ENCODE results near the gene JOSD2.

The JOSD2 gene

DNA sequence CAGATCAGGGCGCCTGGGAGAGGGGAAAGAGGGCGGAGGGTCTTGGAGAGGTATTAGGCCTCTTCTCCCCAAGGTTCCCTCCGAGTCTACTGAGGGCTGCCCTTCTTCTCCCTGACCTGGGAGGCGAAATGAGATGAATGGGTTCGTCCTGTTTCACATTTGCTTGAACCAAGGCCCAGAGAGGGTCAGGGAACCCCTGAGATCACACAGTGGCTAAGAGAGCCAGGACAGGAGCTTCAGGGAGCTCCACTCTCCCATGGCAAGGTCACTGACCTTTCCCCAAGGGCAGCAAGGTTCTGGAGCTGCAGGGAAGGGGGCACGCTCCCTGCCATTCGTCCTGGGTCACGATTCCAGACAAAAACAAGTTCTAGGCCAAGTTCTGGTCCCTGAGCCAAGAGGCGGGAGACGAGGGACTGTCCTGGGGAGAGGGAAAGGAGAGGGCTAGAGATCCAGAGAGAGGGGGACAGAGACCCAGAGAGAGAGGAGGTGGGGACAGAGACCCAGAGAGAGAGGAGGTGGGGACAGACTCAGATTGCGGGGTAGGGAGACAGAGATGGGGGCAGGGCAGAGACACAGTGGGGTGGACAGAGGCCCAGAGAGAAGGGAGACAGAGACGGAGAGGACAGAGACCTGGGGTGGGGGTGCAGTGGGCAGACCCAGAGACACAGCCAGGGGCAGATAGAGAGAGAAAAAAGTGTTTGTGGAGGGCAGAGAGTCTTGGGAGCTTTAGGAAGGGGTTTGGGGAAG is 2.2 kb upstream of the JOSD2 start:
- no peak for DNase-seq

DNA sequence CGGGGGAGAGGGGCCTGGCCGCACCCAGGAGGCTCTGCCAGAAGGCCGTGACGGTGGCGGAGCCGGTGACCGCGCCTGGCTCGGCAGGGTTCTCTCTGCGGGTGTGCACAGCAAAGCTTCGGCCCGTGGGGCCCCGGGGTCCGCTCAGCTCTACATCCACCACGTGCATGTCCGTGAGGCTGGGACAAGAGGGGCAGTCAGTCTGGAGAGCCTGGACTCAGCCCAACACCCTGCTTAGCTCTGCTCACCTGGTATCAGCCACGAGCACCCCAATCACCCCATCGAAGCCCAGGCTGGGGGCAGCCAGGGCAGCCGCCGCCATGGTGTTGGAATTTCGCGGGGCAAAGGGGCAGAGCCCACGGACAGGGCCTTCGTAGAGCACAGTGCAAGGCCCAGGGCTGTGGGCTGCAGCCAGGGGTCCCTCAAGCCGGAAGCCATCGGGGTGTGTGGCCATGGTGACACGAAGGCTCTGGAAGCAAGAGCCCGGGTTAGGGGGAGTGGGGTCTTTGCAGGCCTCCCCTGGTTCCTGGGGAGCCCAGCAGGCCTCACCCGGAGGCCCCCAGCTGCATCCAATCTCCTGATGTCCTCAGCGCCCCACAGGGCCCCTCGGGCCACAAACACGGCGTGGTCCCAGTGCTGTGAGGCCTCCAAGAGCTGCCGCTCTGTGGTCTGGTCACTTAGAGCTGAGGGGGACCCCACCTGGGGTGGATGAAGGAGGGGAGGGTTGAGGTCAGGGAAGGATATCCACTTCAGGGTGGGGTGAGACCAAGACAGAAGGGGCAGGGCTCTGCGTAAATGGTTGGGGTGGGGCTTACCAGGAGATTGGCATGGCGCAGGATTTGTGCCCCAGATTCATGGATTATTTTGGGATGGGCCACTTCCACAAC is 1.4 kb upstream of the JOSD2 start:
- DNase-seq = no peak

DNA sequence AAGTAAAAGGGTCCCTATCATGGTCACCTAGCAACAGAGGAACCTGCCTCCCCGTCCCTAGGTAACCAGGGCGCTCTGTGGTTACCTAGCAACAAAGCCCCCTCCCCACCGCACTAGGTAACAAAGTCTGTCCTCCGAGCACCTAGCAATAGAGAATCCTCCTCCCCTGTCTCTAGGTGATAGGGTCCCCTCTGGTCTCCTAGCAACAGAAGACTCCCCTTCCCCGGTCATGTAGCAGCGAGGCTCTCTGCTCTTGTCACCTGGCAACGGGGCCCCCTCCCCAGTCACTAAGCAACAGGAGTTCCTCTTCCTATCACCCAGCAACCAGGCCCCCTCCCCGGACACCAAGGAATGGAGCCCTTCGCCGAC is 307 bp downstream of the JOSD2 start:
- DNase-seq = no peak

DNA sequence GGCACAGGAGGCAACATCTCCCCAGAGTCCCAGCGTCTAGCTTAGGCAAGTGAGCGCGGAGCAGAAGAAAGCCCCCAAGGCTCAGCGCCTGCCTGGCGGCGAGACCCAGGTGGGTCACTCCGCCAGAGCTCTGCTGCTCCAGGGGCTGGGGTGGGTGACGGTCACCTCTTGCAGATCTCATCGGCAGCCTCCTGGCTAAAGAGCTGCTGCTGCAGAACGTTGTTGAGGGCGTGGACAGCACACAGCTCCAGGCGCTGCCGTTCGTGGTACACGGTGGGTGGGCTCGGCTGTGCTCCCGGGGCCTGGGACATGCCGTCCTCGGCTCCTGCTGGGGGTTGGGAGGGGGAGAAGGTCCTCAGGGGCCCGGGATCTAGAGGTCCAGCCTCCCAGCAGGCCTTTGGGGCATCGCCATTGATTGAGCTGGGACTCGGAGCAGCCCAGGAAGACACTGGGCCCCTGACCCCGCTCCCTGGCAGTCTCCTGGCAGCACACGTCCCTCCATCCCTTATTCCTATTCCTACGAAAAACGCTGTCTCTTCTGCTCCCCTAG is 795 bp downstream of the JOSD2 start:
- no peak for DNase-seq

DNA sequence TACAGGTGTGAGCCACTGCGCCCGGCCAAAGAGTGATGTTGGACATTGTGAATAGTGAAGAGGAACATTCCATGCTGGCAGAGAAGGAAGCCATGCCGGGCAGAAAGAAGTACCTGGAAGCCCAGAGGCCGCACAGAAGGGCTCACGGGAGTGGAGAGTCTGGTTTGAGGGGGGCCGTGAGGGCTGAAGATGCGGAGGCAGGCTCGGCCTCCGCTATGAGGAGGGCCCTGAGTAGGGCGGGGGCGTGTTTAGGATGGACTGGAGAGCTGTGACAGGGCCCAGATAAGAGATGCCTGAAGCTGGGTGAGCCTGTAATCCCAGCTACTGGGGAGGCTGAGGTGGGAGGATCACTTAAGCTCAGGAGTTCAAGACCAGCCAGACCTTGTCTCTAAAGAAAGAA is 1.6 kb downstream of the JOSD2 start:
- DNase-seq = no peak

DNA sequence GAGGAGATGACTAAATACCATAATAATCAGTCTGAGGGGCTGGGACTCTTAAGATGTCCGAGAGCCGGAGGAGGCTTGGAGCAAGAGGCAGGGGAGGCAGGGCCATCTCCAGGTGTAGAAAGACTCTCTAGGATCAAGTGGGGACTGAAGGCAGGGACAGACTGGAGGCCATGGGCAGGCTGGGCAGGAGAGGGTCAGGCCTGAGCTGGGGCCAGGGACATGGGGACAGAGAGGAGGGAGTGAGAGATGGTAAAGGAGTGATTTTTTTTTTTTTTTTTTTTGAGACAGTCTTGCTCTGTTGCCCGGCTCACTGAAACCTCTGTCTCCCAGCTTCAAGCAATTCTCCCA is 2.2 kb downstream of the JOSD2 start:
- no peak for DNase-seq

DNA sequence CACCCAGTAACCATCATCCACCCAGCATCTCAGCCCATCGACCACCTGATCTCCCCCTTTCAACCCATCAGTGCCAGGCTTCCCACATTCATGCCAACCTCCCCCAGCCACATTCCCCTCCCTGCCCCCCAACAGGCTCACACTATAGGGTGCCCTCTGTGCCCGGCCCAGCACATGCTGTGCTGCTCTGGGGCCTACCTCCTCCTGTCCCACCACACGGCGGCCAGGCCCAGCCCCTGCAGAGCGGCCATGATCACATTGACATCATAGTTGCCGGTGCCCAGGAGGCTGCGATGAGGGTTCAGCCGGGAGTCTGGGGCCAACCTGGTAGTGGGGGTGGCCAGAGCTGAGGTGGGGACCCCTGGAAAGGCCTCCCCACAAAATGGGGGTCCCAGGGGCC is 3.6 kb downstream of the JOSD2 start:
- DNase-seq = no peak

DNA sequence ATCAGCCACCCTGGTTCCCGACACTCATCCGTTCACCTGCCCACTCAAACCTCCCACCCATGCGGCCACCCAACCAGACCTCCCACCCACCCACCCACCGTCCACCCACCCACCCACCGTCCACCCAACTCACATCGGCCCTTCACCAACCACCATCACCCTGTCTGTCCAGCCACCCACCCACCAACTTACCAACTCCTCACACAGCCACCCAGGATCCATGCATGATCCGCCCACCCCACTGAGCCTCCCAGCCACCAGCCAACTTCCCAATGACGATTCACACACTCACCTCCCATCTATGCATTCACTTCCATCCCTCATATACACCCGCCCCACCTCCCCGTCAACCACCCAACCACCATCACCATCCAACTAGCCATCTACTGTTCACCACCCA is 4.3 kb downstream of the JOSD2 start:
- no peak for DNase-seq

DNA sequence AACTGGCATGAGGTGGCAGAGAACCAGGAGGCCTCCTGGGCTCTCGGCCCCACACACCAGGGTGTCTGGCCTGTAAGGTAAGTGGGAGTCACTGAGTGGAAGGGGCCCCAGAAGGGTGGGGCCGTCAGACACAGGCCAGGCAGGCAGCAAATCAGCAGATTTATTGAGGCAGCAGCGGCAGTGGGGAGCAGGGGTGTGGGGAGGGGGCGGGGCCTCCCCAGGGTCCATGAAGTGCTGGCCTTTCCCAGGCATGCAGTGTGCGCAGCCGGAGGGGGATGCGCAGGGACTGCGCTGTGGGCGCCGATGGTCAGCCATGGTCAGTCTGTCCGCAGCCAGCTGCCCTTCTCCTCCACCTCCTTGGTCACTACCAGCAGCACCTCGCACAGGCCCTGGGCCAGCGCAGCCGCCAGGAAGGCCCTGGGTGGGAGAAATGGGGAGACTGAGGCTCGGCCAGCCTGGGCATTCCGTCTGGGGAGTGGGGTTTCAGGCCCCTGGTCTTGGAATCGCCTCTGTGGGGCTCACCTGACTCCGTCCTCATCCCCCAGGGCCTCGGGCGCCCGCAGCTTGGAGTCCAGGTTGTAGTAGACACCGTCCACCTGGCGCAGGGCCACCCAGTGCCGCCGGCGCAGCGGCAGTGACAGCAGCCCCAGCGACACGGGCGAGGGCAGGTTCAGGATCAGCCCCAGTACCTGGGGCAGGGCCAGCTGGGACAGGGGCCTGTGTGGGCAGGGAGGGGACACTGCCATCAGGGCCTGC is 5.0 kb downstream of the JOSD2 start:
- no peak for DNase-seq

DNA sequence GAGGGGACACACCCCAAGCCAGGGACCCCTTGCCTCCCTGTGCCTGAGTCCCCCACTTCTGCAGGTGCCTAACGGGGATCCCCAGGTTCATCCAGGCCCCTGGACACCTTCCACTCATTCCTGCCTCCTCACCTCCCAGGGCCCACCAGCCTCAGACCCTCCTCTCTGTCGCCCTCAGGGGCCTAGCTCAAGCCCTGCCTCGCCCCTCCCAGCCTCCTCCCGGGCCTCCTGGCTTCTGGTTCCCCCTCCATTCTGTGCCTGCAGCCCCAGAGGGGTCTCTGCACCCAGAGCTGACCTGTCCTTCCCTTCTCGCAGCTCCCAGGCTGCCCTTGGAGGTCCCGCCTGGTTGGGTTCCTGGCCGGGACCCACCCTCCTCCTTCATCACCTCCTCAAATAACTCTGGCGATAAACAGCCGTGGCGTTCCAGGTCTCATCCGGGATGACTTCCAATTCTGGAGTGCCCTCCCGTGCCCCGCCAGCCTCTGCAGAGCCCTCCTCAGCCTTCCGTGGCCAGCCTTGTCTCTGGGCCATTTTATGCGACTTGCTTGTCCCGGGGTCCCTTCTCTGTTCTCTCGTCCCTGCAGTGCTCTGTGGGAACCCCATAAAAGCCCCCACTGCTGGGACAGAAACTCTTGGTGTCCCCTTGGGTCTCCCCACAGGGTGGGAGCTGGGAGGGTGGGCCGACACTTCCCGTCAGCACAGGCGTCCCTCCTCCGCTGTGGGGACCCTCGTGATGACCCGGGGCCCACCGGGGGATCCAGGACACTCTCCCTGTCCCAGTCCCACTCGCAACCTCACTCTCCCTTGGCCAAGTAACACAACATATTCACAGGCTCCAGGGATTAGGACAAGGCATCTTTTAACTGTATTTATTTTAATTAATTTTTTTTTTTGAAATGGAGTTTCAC is 9.2 kb downstream of the JOSD2 start:
- no peak for DNase-seq

DNA sequence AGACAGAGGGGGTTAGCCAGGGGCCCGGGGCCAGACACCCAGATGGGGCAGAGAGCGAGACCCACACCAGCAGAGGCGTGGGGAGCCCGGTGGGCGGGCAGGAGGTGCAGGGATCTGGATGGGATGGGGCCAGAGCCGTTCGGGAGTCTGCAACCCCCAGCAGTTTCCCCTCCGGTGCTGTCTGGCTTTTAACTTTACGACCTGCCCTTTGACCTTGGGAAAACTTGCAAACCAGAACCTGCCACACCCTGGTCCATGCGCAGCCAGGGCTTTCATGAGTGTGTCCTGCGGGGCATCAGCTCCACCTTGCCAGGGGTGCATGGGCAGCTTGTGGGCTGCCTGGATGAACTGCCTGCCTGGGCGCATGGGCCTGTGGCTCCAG is 9.8 kb downstream of the JOSD2 start:
- DNase-seq = no peak

DNA sequence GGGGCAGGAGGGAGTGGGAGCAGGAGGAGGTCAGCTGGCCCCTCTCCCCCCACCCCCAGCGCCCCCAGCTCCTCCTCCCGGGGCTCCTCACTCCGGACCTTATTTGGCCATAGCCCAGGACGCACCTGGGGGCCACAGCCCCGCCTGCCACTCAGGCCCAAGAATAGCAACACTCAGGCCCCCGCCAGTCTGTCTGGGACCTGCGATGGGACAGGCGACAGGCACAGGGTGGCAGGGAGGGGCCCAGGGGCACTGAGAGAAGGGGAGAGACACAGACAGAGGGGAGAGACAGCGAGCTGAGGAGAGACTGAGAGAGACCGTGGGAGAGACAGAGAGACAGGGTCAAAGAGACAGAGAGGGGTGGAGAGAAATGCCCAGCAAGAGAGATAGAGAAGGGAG is 10.2 kb downstream of the JOSD2 start:
- DNase-seq = no peak

DNA sequence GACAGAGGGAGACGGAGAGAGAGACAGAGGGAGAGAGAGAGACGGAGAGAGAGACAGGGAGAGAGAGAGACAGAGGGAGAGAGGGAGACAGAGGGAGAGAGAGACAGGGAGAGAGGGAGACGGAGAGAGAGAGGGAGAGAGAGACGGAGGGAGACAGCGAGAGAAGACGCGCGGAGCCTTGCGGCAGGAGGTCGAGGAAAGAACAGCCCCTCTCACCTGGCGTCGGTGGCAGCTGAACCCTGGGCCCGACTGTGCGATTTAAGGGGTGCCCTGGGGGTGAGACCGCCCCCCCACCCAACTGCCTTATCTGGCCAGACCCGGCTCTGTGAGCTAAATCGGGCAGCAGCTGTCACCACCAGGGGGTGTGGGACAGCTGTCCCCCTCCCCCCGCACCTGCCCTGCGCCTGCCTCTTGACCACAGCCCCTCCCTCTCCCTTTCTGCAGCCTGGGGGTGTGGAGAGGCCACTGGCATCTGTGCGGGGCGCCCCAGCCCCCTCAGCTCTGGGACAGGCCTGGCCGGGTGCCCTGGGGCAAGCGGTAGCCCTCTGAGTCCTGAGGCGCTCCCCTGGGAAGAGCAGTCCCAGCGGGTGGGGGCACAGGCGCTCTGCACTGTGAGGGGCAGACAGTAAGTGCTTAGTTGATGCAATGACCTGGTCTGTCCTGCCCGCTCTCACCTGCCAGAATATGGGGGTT is 10.8 kb downstream of the JOSD2 start:
- DNase-seq = no peak

DNA sequence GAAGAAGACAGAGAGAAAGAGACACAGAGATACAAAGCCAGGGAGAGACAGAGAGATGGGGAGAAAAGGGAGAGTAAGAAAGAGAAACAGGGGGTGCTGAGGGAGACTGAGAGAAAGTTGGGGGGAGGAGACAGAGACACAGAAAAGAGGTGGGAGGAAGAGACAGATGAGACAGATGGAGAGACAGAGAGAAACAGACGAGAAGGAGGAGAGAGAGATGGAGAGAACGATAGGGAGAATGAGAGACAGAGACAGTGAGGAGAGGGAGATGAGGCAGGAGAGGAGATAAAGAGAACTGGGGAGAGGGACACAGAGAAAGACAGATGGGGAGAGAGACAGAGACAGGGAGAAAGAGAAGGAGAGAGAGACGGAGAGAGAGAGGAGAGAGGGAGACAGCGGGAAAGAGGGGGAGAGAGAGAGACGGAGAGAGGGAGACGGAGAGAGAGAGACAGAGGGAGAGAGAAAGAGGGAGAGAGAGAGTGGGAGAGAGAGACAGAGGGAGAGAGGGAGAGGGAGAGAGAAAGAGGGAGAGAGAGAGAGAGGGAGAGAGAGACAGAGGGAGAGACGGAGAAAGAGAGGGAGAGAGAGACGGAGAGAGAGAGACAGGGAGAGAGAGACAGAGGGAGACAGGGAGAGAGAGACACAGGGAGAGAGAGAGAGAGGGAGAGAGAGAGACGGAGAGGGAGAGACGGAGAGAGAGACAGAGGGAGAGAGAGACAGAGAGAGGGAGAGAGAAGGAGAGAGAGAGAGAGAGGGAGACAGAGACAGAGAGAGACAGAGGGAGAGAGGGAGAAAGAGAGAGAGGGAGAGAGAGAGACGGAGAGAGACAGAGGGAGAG is 12.6 kb downstream of the JOSD2 start:
- no peak for DNase-seq

DNA sequence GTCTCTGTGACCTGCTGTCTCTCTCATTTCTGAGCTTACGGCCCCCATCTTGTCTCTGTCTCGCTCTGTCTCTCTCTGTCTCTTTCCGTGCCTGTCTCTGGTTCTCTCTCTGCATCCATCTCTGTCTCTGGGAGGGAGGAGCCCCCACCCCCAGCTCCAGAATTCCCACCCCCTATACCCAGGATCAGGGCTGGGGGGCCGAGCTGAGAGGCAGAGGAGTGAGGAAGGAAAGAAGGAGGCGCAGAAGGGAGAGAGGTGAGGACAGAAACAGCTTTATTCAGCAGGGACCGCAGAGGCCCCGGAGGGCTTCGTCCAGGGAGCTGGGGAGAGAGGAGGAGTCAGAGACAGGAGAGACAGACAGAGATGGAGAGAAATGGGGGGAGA is 14.0 kb downstream of the JOSD2 start:
- no peak for DNase-seq

DNA sequence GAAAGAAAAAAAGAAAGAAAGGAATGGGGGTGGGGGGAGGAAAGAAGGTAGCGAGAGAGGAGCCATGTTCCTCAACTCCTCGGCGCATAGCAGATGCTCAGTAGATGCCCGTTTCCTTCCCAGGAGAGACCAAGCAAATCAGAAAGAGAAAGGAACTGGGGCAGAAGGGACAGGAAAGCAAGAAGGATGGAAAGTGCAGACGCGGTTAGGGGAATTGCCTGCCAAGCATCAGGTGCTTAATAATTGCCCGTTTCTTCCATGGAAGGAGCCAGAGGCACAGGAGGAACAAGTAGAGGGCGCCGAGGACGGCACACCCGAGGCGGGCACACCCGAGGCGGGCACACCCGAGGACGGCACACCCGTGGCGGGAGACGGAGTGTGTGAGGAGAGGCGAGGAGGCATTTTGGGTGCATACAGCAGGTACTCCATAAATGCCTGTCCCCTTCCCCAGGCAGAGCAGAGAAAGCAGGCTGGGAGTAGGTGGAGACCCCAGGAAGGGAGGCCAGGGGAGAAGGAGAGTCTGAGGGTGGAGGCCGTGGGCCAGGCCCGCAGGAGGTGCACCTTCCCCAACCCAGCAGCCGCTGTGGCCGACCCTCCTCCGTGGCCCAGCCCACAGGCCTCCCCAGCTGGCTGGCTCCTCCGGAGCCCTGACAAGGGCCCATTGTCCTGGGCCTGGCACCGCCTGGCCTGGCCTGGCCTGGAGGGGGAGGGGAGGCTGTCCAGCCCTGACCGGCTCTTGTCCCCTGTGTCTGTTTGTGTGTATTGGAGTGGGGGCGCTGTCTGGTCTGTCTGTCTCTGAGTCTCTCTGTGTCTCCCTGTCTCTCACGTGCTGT is 14.6 kb downstream of the JOSD2 start:
- DNase-seq = no peak

DNA sequence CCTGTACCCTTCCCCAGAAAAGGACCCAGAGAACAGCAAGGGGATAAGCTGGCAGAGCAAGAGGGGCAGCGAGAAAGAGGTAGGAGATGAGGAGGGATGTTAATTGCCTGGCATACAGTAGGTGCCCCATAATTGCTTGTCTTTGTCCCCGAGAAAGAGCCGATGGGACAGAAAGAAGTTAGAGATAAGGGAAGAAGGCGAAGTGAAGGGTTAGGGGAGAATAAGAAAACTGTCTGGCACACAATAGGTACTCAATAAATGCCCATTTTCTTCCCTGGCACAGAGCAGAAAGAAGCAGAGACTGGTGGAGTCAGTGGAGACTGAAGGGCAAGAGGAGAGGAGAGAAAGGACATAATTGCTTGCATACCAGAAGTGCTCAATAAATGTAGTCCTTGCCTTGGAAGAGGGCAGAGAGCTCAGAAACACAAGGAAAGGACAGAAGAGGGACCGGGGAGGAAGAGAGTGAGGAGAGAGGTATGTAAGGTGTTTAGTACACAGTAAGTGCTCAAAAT is 15.9 kb downstream of the JOSD2 start:
- DNase-seq = no peak

DNA sequence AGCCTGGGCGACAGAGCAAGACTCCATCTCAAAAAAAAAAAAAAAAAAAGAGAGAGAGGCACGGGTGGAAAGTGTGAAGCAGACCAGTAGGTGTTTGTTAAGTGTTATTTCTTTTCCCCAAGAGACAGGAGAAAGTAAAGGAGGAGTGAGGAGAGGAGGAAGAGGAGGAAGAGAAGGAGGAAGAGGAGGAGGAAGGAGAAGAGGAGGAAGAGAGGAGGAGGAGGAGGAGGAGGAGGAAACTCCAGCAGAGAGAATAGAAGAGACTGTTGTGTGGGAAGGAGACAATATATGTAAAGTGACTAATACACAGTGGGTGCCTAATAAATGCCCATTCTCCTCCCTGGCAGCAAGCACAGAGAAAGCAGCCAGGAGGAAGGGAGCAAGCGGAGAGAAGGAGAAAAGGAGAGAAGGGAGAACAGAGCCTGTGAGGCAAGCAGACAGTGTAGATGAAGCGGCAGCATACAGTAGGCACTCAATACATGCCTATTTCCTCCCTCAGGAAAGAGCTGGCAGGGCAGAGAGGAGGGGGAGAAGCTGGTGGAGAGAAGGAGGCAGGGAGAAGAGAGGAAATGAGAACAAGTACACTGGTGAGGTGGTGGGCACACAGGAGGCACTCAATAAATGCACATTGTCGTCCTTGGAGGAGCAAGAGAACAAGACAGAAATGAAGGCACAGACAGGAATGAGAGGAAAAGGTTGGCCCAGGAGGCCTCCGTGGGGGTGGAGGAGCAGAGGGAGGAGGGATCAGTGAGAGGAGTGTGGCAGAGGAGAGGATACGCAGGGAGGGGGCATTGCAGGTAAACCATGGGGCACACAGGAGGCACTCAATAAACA is 16.6 kb downstream of the JOSD2 start:
- no peak for DNase-seq

DNA sequence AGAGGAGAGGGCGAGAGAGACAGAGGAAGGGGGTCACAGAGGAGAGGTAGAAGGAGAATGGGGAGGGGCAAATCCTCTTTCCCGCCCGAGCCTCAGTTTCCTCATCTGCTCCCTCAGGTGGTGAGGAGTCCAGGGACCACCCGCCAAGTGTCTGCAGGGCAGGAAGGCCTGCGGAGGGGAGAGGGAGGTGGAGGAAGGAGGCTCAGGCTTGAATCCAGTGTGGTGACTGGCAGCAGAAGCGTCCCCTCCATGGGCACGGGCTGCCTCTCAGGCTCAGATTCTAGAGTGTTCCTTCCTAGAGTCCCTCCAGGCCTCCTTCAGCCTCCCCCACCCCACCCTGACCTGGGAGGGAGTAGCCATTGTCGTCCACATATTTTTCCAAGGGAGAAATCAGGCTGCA is 17.8 kb downstream of the JOSD2 start:
- no peak for DNase-seq
